ENCODE measurements around the gene SPATA6. TPM values are rescaled to one million over a fixed set of nuclear protein-coding genes. Genes with fewer than 3 reads are reported as not detected.
"Not testable (repeated sequence)": the region's sequence is repeated elsewhere in the genome, so short reads cannot be mapped to it uniquely, and the experiment has no call there.

Gene SPATA6
- total RNA-seq, 4 donors from 2014 or later, result 51.3 to 59.1 (median 57.1) TPM

DNA sequence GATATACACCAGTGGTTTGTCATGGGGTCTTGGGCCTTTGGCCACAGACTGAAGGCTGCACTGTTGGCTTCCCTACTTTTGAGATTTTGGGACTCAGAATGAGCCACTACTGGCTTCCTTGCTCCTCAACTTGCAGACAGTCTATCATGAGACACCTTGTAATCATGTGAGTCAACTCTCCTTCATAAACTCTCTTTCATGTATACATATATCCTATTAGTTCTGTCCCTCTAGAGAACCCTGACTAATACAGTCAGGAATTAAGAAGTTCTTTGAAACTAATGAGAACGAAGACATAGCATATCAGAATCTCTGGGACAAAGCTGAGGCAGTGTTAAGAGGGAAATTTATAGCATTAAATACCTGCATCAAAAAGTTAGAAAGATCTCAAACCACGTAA, 138.7 kb downstream of the SPATA6 start:
- WGBS, 2 donors, result 49 to 50% methylated on average over 2 of the region's 2 CpGs
- Histone ChIP-seq H3K27ac (no peak overlapping the region), H3K4me3 (no peak overlapping the region), H3K4me1 (no peaks in the 10 kb centered on the region), H3K9me3 (peaks cover 0 to 34% (median 6%) of the 10 kb centered on the region in 4 donors), H3K27me3 (no peaks in the 10 kb centered on the region), H3K36me3 (peaks cover 0 to 82% (median 0%) of the 10 kb centered on the region in 3 donors)
- DNase-seq (ENCODE audit: low spot score in 2 of 2), result no peak
- TF ChIP-seq, protein P1, sequence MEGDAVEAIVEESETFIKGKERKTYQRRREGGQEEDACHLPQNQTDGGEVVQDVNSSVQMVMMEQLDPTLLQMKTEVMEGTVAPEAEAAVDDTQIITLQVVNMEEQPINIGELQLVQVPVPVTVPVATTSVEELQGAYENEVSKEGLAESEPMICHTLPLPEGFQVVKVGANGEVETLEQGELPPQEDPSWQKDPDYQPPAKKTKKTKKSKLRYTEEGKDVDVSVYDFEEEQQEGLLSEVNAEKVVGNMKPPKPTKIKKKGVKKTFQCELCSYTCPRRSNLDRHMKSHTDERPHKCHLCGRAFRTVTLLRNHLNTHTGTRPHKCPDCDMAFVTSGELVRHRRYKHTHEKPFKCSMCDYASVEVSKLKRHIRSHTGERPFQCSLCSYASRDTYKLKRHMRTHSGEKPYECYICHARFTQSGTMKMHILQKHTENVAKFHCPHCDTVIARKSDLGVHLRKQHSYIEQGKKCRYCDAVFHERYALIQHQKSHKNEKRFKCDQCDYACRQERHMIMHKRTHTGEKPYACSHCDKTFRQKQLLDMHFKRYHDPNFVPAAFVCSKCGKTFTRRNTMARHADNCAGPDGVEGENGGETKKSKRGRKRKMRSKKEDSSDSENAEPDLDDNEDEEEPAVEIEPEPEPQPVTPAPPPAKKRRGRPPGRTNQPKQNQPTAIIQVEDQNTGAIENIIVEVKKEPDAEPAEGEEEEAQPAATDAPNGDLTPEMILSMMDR (IDR thresholded peaks at IDR 0.05), result no peak
- no peak for TF ChIP-seq POLR2A (IDR thresholded peaks at IDR 0.05)
- TF ChIP-seq EP300 (IDR thresholded peaks at IDR 0.05), result no peak

GRCh38 chr1:48332115-48332514, 139.9 kb downstream of the SPATA6 start:
- no peak for DNase-seq (ENCODE audit: low spot score in 2 of 2)
- H3K9me3 ChIP-seq, result peaks cover 0 to 37% (median 6%) of the 10 kb centered on the region in 4 donors
- WGBS, 2 donors, result 89 to 91% methylated on average over 2 of the region's 2 CpGs
- H3K4me1 ChIP-seq, result no peaks in the 10 kb centered on the region
- no peak for TF ChIP-seq EP300 (IDR thresholded peaks at IDR 0.05)
- TF ChIP-seq, protein P1 (IDR thresholded peaks at IDR 0.05), result no peak
- H3K27ac ChIP-seq, result no peak overlapping the region
- H3K36me3 ChIP-seq, result peaks cover 0 to 80% (median 0%) of the 10 kb centered on the region in 3 donors
- H3K4me3 ChIP-seq, result no peak overlapping the region
- no peaks in the 10 kb centered on the region for H3K27me3 ChIP-seq

- Histone ChIP-seq H3K27me3 (no peaks in the 10 kb centered on the region), H3K9me3 (peaks cover 0 to 47% (median 10%) of the 10 kb centered on the region in 4 donors), H3K27ac (no peak overlapping the region), H3K4me1 (no peaks in the 10 kb centered on the region), H3K36me3 (peaks cover 0 to 86% (median 0%) of the 10 kb centered on the region in 3 donors), H3K4me3 (no peak overlapping the region)
- TF ChIP-seq POLR2A (IDR thresholded peaks at IDR 0.05) (no peak), EP300 (IDR thresholded peaks at IDR 0.05) (no peak)
- TF ChIP-seq, protein P1 (IDR thresholded peaks at IDR 0.05), result no peak
- WGBS, 2 donors, result no CpG with 5 or more reads among the region's 2 CpGs
- DNase-seq (ENCODE audit: low spot score in 2 of 2), result no peak
These were observed 142.1 kb downstream of the SPATA6 start for GRCh38 chr1:48329905-48330304.

DNA sequence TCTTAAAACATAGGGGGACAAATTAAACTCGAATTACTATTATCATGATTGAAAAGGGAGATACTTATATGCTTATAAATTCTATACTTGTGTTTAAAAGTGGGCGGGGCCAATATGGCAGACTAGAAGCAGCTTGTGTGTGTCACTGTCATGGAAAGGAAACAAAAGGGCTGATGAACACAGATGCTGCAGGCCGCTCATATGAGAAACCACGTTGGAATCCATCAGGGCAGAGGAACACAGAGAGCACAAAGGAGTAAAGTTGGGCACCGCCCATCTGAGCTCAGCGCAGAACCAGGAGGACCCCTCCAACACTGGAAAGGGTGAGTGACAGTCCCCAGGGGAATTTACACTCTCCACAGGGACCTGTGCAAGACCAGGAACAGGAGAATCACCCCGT, 142.5 kb downstream of the SPATA6 start:
- Histone ChIP-seq H3K27ac (no peak overlapping the region), H3K27me3 (no peaks in the 10 kb centered on the region), H3K4me1 (no peaks in the 10 kb centered on the region), H3K9me3 (peaks cover 0 to 51% (median 9%) of the 10 kb centered on the region in 4 donors), H3K4me3 (no peak overlapping the region), H3K36me3 (peaks cover 0 to 86% (median 0%) of the 10 kb centered on the region in 3 donors)
- 78 to 93% methylated on average over 7 of the region's 7 CpGs for WGBS, 2 donors
- no peak for DNase-seq (ENCODE audit: low spot score in 2 of 2)
- TF ChIP-seq, protein P1 (IDR thresholded peaks at IDR 0.05), result no peak
- no peak for TF ChIP-seq POLR2A (IDR thresholded peaks at IDR 0.05)
- TF ChIP-seq EP300 (IDR thresholded peaks at IDR 0.05), result no peak

DNA sequence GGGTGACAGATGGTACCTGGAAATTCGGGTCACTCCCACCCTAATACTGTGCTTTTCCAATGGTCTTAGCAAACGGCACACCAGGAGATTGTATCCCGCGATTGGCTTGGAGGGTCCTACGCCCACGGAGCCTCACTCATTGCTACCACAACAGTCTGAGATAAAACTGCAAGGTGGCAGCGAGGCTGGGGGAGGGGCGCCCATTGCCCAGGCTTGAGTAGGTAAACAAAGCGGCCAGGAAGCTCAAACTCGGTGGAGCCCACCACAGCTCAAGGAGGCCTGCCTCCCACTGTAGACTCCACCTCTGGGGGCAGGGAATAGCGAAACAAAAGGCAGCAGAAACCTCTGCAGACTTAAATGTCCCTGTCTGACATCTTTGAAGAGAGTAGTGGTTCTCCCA, 160.2 kb downstream of the SPATA6 start:
- 96 to 98% methylated on average over 11 of the region's 11 CpGs for WGBS, 2 donors

More for the DNA sequence above, 160.2 kb downstream of the SPATA6 start:
- Histone ChIP-seq H3K36me3 (peaks cover 0 to 57% (median 0%) of the 10 kb centered on the region in 3 donors), H3K9me3 (peaks cover 0 to 40% (median 6%) of the 10 kb centered on the region in 4 donors)
- DNase-seq (ENCODE audit: low spot score in 2 of 2); H3K4me3 ChIP-seq; H3K4me1 ChIP-seq; H3K27ac ChIP-seq; H3K27me3 ChIP-seq: not testable (repeated sequence)
